ENCODE measurements around the gene DAAM1. TPM values are rescaled to one million over a fixed set of nuclear protein-coding genes. Genes with fewer than 3 reads are reported as not detected.

The DAAM1 gene
- total RNA-seq, 1 experiment from 2014 or later: 13.3 TPM

DNA sequence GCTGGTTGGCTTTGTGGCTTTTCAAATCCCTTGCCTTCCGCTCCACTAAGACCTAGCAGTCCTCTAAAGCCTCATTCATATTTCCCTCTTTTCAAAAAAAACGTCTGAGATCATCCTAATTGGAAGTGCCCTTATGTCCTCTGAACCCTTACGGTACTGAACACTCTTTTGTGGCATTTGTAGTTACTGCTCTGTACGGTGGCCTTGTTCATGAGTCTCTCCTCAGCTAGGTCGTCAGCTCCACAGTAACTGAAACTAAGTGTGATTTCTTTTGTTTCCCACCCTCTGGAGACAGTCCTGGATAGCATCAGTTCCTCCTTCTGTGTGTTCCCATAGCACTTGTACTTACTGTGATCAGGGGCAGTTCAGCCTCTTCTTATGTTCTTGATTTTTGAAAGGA is 49.7 kb downstream of the DAAM1 start:
- BruUV-seq (replicated peaks): no TSS peak
- intact Hi-C loops (cut with micrococcal nuclease; ENCODE audit: unreplicated experiment): no loop called here
- ATAC-seq (no peak), DNase-seq (ENCODE audit: low read depth, low spot score) (no peak)
- H3K9me3 ChIP-seq (ENCODE audit: control insufficient read depth, insufficient read depth, low read depth, low read length): no peaks in the 10 kb centered on the region
- no peak overlapping the region for H3K27ac ChIP-seq (ENCODE audit: low read length)
- H3K4me3 ChIP-seq (ENCODE audit: low read depth in 2 of 2, low read length in 2 of 2): no peak overlapping the region
- CTCF ChIA-PET: no interaction called here
- POLR2A ChIA-PET: no interaction called here
- H3K27me3 ChIP-seq (ENCODE audit: control insufficient read depth, insufficient read depth, low read length): no peaks in the 10 kb centered on the region
- TF ChIP-seq, protein P1, sequence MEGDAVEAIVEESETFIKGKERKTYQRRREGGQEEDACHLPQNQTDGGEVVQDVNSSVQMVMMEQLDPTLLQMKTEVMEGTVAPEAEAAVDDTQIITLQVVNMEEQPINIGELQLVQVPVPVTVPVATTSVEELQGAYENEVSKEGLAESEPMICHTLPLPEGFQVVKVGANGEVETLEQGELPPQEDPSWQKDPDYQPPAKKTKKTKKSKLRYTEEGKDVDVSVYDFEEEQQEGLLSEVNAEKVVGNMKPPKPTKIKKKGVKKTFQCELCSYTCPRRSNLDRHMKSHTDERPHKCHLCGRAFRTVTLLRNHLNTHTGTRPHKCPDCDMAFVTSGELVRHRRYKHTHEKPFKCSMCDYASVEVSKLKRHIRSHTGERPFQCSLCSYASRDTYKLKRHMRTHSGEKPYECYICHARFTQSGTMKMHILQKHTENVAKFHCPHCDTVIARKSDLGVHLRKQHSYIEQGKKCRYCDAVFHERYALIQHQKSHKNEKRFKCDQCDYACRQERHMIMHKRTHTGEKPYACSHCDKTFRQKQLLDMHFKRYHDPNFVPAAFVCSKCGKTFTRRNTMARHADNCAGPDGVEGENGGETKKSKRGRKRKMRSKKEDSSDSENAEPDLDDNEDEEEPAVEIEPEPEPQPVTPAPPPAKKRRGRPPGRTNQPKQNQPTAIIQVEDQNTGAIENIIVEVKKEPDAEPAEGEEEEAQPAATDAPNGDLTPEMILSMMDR (IDR thresholded peaks at IDR 0.05): no peak
- in situ Hi-C loops (cut with HindIII; ENCODE audit: low pct_unique_long_range_greater_than_20kb, low sequenced_read_pairs): no loop called here
- no peaks in the 10 kb centered on the region for H3K4me1 ChIP-seq (ENCODE audit: control insufficient read depth, insufficient read depth, low read length)
- no peaks in the 10 kb centered on the region for H3K36me3 ChIP-seq (ENCODE audit: control insufficient read depth, insufficient read depth, low read length)

DNA sequence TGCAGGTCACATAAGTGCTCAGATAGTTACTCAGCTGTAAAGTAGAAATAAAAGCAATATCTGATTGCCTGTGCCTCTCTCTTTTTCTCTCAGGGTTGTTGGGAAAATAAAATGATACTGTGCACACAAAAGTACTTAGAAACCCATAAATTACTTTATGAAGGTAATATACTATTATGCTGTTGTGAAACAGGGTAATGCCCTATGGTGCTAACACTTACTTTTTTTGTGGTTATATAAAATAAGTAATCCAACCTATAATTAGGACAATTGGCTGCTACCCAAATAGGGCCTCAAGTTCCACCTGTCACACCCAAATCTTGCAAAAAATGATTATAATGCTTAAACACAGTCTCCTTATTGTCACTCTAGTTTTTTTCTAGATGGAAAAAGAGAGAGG is 50.6 kb downstream of the DAAM1 start:
- Histone ChIP-seq H3K36me3 (ENCODE audit: control insufficient read depth, insufficient read depth, low read length) (no peaks in the 10 kb centered on the region), H3K4me1 (ENCODE audit: control insufficient read depth, insufficient read depth, low read length) (no peaks in the 10 kb centered on the region), H3K27me3 (ENCODE audit: control insufficient read depth, insufficient read depth, low read length) (no peaks in the 10 kb centered on the region), H3K9me3 (ENCODE audit: control insufficient read depth, insufficient read depth, low read depth, low read length) (no peaks in the 10 kb centered on the region), H3K27ac (ENCODE audit: low read length) (no peak overlapping the region), H3K4me3 (ENCODE audit: low read depth in 2 of 2, low read length in 2 of 2) (no peak overlapping the region)
- DNase-seq (ENCODE audit: low read depth, low spot score) (no peak), ATAC-seq (no peak)
- no peak for TF ChIP-seq POLR2AphosphoS5 (IDR thresholded peaks at IDR 0.05; ENCODE audit: low read depth, low read length)
- TF ChIP-seq, protein P2, sequence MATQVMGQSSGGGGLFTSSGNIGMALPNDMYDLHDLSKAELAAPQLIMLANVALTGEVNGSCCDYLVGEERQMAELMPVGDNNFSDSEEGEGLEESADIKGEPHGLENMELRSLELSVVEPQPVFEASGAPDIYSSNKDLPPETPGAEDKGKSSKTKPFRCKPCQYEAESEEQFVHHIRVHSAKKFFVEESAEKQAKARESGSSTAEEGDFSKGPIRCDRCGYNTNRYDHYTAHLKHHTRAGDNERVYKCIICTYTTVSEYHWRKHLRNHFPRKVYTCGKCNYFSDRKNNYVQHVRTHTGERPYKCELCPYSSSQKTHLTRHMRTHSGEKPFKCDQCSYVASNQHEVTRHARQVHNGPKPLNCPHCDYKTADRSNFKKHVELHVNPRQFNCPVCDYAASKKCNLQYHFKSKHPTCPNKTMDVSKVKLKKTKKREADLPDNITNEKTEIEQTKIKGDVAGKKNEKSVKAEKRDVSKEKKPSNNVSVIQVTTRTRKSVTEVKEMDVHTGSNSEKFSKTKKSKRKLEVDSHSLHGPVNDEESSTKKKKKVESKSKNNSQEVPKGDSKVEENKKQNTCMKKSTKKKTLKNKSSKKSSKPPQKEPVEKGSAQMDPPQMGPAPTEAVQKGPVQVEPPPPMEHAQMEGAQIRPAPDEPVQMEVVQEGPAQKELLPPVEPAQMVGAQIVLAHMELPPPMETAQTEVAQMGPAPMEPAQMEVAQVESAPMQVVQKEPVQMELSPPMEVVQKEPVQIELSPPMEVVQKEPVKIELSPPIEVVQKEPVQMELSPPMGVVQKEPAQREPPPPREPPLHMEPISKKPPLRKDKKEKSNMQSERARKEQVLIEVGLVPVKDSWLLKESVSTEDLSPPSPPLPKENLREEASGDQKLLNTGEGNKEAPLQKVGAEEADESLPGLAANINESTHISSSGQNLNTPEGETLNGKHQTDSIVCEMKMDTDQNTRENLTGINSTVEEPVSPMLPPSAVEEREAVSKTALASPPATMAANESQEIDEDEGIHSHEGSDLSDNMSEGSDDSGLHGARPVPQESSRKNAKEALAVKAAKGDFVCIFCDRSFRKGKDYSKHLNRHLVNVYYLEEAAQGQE (IDR thresholded peaks at IDR 0.05; ENCODE audit: insufficient read depth in 1 of 2, low read depth in 2 of 2, low read length in 1 of 2): no peak
- no peak for TF ChIP-seq SIN3A (IDR thresholded peaks at IDR 0.05; ENCODE audit: borderline replicate concordance, insufficient read depth, low read depth, low read length)
- TF ChIP-seq, protein P1 (IDR thresholded peaks at IDR 0.05): no peak
- no peak for TF ChIP-seq TCF7L2 (IDR thresholded peaks at IDR 0.05; ENCODE audit: low read depth, low read length)
- no TSS peak for BruUV-seq (replicated peaks)
- ChIA-PET CTCF (no interaction called here), POLR2A (no interaction called here)
- intact Hi-C loops (cut with micrococcal nuclease; ENCODE audit: unreplicated experiment) (no loop called here), in situ Hi-C loops (cut with HindIII; ENCODE audit: low pct_unique_long_range_greater_than_20kb, low sequenced_read_pairs) (no loop called here)

GRCh38 chr14:59240356-59240755 is 51.9 kb downstream of the DAAM1 start:
- TF ChIP-seq TCF7L2 (IDR thresholded peaks at IDR 0.05; ENCODE audit: low read depth, low read length): no peak
- TF ChIP-seq, protein P2 (IDR thresholded peaks at IDR 0.05; ENCODE audit: insufficient read depth in 1 of 2, low read depth in 2 of 2, low read length in 1 of 2): no peak
- TF ChIP-seq SIN3A (IDR thresholded peaks at IDR 0.05; ENCODE audit: borderline replicate concordance, insufficient read depth, low read depth, low read length): no peak
- TF ChIP-seq, protein P1 (IDR thresholded peaks at IDR 0.05): no peak
- TF ChIP-seq POLR2AphosphoS5 (IDR thresholded peaks at IDR 0.05; ENCODE audit: low read depth, low read length): no peak
- Histone ChIP-seq H3K27me3 (ENCODE audit: control insufficient read depth, insufficient read depth, low read length) (no peaks in the 10 kb centered on the region), H3K36me3 (ENCODE audit: control insufficient read depth, insufficient read depth, low read length) (no peaks in the 10 kb centered on the region), H3K4me3 (ENCODE audit: low read depth in 2 of 2, low read length in 2 of 2) (no peak overlapping the region), H3K27ac (ENCODE audit: low read length) (no peak overlapping the region), H3K4me1 (ENCODE audit: control insufficient read depth, insufficient read depth, low read length) (no peaks in the 10 kb centered on the region), H3K9me3 (ENCODE audit: control insufficient read depth, insufficient read depth, low read depth, low read length) (no peaks in the 10 kb centered on the region)
- ChIA-PET POLR2A (no interaction called here), CTCF (no interaction called here)
- in situ Hi-C loops (cut with HindIII; ENCODE audit: low pct_unique_long_range_greater_than_20kb, low sequenced_read_pairs): no loop called here
- intact Hi-C loops (cut with micrococcal nuclease; ENCODE audit: unreplicated experiment): no loop called here
- DNase-seq (ENCODE audit: low read depth, low spot score) (no peak), ATAC-seq (no peak)
- BruUV-seq (replicated peaks): no TSS peak

Data from Panc1 (cell line).